H9 (cell line): Measurements from ENCODE around the gene CORO2B. TPM values are rescaled to one million over a fixed set of nuclear protein-coding genes. Genes with fewer than 3 reads are reported as not detected.

ENCODE experiments used
- DNase-seq: peaks from one replicate; pipeline ENCODE4 v3.0.0-alpha.2; 2017
- H2AFZ ChIP-seq: one replicate; pipeline ENCODE4 v1.6.1; 2013; ENCODE audit warnings: mild to moderate bottlenecking, low read length, control low read depth, moderate library complexity
- H2AK5ac ChIP-seq: 2 replicates; pipeline ENCODE4 v1.6.1; 2013; ENCODE audit warnings: low read length, control low read depth, mixed read lengths; ENCODE audit not compliant: insufficient read length
- H2BK120ac ChIP-seq: one replicate; pipeline ENCODE4 v1.6.1; 2013; ENCODE audit warnings: low read depth, mild to moderate bottlenecking, low read length, control low read depth, inconsistent platforms; ENCODE audit not compliant: poor library complexity, severe bottlenecking
- H2BK12ac ChIP-seq: 2 replicates; pipeline ENCODE4 v1.6.1; 2013; ENCODE audit warnings: low read length, control low read depth, mixed read lengths, low read depth; ENCODE audit not compliant: insufficient read length
- H2BK15ac ChIP-seq: 2 replicates; pipeline ENCODE4 v1.6.1; 2013; ENCODE audit warnings: low read depth, low read length, control low read depth
- H2BK20ac ChIP-seq: one replicate; pipeline ENCODE4 v1.6.1; 2013; ENCODE audit warnings: low read depth, mild to moderate bottlenecking, low read length, control low read depth, inconsistent platforms; ENCODE audit not compliant: poor library complexity, severe bottlenecking
- H2BK5ac ChIP-seq: 2 replicates; pipeline ENCODE4 v1.6.1; 2013; ENCODE audit warnings: low read length, control low read depth, mixed read lengths; ENCODE audit not compliant: insufficient read length
- H3K14ac ChIP-seq: 2 replicates; pipeline ENCODE4 v1.6.1; 2013; ENCODE audit warnings: low read length, control low read depth; ENCODE audit not compliant: insufficient read depth
- H3K18ac ChIP-seq: 2 replicates; pipeline ENCODE4 v1.6.1; 2013; ENCODE audit warnings: low read depth, mild to moderate bottlenecking, mixed read lengths, low read length, control low read depth; ENCODE audit not compliant: insufficient read length
- H3K23ac ChIP-seq: 2 replicates; pipeline ENCODE4 v1.6.1; 2013; ENCODE audit warnings: low read length, control low read depth, mixed read lengths, low read depth; ENCODE audit not compliant: insufficient read length
- H3K23me2 ChIP-seq: 2 replicates; pipeline ENCODE4 v1.6.1; 2013; ENCODE audit warnings: low read depth, mild to moderate bottlenecking, mixed read lengths, low read length, control low read depth; ENCODE audit not compliant: insufficient read length, poor library complexity, severe bottlenecking
- H3K27ac ChIP-seq: 2 replicates; pipeline ENCODE4 v1.5.1; 2013; ENCODE audit warnings: low read length, control low read depth, mixed read lengths, low read depth; ENCODE audit not compliant: insufficient read length
- H3K27me3 ChIP-seq: 2 replicates; pipeline ENCODE4 v1.6.1; 2013; ENCODE audit warnings: low read length, control low read depth, inconsistent platforms; ENCODE audit not compliant: insufficient read depth
- H3K4ac ChIP-seq: 2 replicates; pipeline ENCODE4 v1.6.1; 2013; ENCODE audit warnings: low read depth, mild to moderate bottlenecking, control low read depth, inconsistent platforms, low read length, moderate library complexity
- H3K4me1 ChIP-seq: 2 replicates; pipeline ENCODE4 v1.6.1; 2013; ENCODE audit warnings: low read length, control low read depth, inconsistent platforms; ENCODE audit not compliant: insufficient read depth
- H3K4me2 ChIP-seq: 2 replicates; pipeline ENCODE4 v1.6.1; 2013; ENCODE audit warnings: low read length, control low read depth, mixed read lengths; ENCODE audit not compliant: insufficient read length, insufficient read depth
- H3K56ac ChIP-seq: 2 replicates; pipeline ENCODE4 v1.6.1; 2013; ENCODE audit warnings: low read depth, mild to moderate bottlenecking, mixed read lengths, low read length, control low read depth; ENCODE audit not compliant: insufficient read length
- H3K79me1 ChIP-seq: 2 replicates; pipeline ENCODE4 v1.6.1; 2013; ENCODE audit warnings: low read depth, mild to moderate bottlenecking, moderate library complexity, low read length, control low read depth, inconsistent platforms; ENCODE audit not compliant: insufficient read depth, poor library complexity, severe bottlenecking
- H3K79me2 ChIP-seq: 2 replicates; pipeline ENCODE4 v1.6.1; 2013; ENCODE audit warnings: low read length, control low read depth, inconsistent platforms; ENCODE audit not compliant: insufficient read depth
- H3K9ac ChIP-seq: 2 replicates; pipeline ENCODE4 v1.6.1; 2013; ENCODE audit warnings: low read length, control low read depth, mixed read lengths; ENCODE audit not compliant: insufficient read length; ENCODE audit errors: extremely low read depth
- H3K9me3 ChIP-seq: one replicate; pipeline ENCODE4 v1.6.1; 2013; ENCODE audit warnings: low read depth, low read length, inconsistent platforms; ENCODE audit not compliant: control insufficient read depth
- H3T11ph ChIP-seq: one replicate; pipeline ENCODE4 v1.6.1; 2013; ENCODE audit warnings: mild to moderate bottlenecking, low read length, control low read depth, inconsistent platforms
- H4K20me1 ChIP-seq: one replicate; pipeline ENCODE4 v1.6.1; 2013; ENCODE audit not compliant: control insufficient read depth, insufficient read length, insufficient read depth
- H4K5ac ChIP-seq: 2 replicates; pipeline ENCODE4 v1.6.1; 2013; ENCODE audit warnings: low read depth, mild to moderate bottlenecking, mixed read lengths, low read length, control low read depth; ENCODE audit not compliant: insufficient read length
- H4K8ac ChIP-seq: replicated peaks from 2 replicates; pipeline ENCODE4 v1.6.1; 2013; ENCODE audit warnings: low read length, control low read depth, mixed read lengths, low read depth; ENCODE audit not compliant: insufficient read length
- H4K91ac ChIP-seq: 2 replicates; pipeline ENCODE4 v1.6.1; 2013; ENCODE audit warnings: low read depth, mild to moderate bottlenecking, moderate library complexity, mixed read lengths, low read length, control low read depth; ENCODE audit not compliant: insufficient read length
- H3K27ac Mint-ChIP-seq, 3 experiments: 2 replicates in 2 of 3; 3 replicates in 1 of 3; pipeline ENCODE4 v1.8.0; 2020 to 2021; ENCODE audit warnings: mixed read lengths in 3 of 3, mild to moderate bottlenecking in 1 of 3, moderate library complexity in 1 of 3
- H3K27me3 Mint-ChIP-seq: 2 replicates; pipeline ENCODE4 v1.8.0; 2021; ENCODE audit warnings: low read depth, mild to moderate bottlenecking, moderate library complexity, mixed read lengths
- H3K36me3 Mint-ChIP-seq, 3 experiments: 2 replicates in 2 of 3; 3 replicates in 1 of 3; pipeline ENCODE4 v1.8.0; 2020 to 2021; ENCODE audit warnings: low read depth in 3 of 3, mixed read lengths in 3 of 3; ENCODE audit not compliant: insufficient read depth in 1 of 3
- H3K4me1 Mint-ChIP-seq, 2 experiments: 2 replicates each; pipeline ENCODE4 v1.8.0; 2020; ENCODE audit warnings: mixed read lengths in 2 of 2
- H3K4me3 Mint-ChIP-seq, 2 experiments: 2 replicates in 1 of 2; 3 replicates in 1 of 2; pipeline ENCODE4 v1.8.0; 2020 to 2021; ENCODE audit warnings: mild to moderate bottlenecking in 2 of 2, mixed read lengths in 2 of 2, moderate library complexity in 1 of 2
- H3K9me3 Mint-ChIP-seq, 2 experiments: 2 replicates in 1 of 2; 3 replicates in 1 of 2; pipeline ENCODE4 v1.8.0; 2020; ENCODE audit warnings: mild to moderate bottlenecking in 2 of 2, mixed read lengths in 2 of 2, moderate library complexity in 1 of 2
- CTCF ChIP-seq: fragments of 200-600 bp; sonication (generic); conservative IDR thresholded peaks from 3 replicates; pipeline ENCODE4 v1.8.0; 2021; ENCODE audit warnings: antibody characterized with exemption, mild to moderate bottlenecking
- WGBS: extraction: QIAGEN DNeasy Blood & Tissue Kit; methylation state at CpG from one replicate; pipeline ENCODE4 v1.1.7; 2013; ENCODE audit warnings: missing lambda C conversion rate, low lambda C conversion rate, mixed read lengths; ENCODE audit not compliant: insufficient read length; ENCODE audit errors: extremely low coverage; 5-methylcytosine and 5-hydroxymethylcytosine counted together
- total RNA-seq: library from RNA; stranded (reverse); gene quantifications from 2 replicates; pipeline ENCODE4 v1.2.1, GENCODE V29; 2021

The CORO2B gene
- total RNA-seq, 1 experiment from 2014 or later, result 3.1 TPM

DNA sequence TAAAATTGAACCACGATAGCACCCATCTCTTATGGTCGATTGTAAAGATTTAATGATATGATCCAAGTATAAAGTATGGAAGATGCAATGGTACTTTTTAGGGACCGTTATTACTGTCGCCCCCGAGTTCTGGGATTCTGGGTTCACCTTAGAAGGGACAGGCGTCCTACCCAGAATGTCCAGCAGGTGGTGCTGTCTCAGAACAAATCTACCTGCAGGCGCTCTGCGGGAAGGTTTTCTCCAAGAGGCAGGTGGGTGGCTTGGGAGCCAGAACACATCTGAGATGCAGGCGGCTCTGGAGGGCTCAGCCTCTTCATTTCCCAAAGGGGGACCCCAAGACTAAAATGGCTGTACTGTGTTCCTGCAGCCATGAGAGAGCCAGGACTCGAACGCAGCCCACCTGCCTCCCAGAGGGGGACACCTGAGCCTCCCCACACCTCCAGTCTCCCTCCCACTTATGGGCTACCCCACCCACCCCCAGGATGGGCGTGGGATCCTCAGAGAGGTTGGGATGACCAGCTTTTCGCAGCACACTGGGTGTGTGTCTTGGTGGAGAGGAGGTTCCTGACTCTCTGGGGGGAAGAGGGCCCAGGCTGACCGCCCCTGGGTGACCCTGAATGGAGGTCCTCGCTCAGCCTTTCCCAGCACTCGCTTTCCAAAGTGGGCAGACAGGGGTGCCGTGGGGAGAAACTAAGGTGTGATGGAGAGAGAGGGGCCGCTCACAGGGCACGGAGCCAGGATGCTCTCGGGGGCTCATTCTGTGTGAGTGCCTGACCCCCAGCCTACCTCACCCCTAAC, 28.1 kb upstream of the CORO2B start:
- no CpG with 5 or more reads among the region's 20 CpGs for WGBS
- peaks cover 0 to 3% of the 10 kb centered on the region in 2 experiments; a peak in 1 of 5 replicates for H3K9me3 Mint-ChIP-seq
- H3K27ac Mint-ChIP-seq, result no peak overlapping the region
- Histone ChIP-seq H3K4ac (no peak overlapping the region), H3K56ac (no peak overlapping the region), H2AK5ac (no peak overlapping the region), H3K27me3 (no peaks in the 10 kb centered on the region), H2BK5ac (no peak overlapping the region), H3K79me2 (no peaks in the 10 kb centered on the region), H3K27ac (no peak overlapping the region), H3K23me2 (no peaks in the 10 kb centered on the region), H4K8ac (no peak overlapping the region), H2BK20ac (no peak overlapping the region), H3T11ph (no peak overlapping the region), H3K79me1 (no peaks in the 10 kb centered on the region), H3K9me3 (no peaks in the 10 kb centered on the region), H2BK15ac (no peak overlapping the region), H3K14ac (no peak overlapping the region; the same call in 1 of the 2 replicates), H2BK120ac (no peak overlapping the region), H4K5ac (no peak overlapping the region), H2BK12ac (no peak overlapping the region), H3K9ac (no peak overlapping the region), H3K18ac (no peak overlapping the region), H4K91ac (no peak overlapping the region), H2AFZ (no peak overlapping the region), H4K20me1 (no peaks in the 10 kb centered on the region), H3K4me1 (no peaks in the 10 kb centered on the region), H3K23ac (no peak overlapping the region), H3K4me2 (no peak overlapping the region)
- DNase-seq, result peak; percentile 78
- TF ChIP-seq CTCF, result peak; percentile 96
- H3K27me3 Mint-ChIP-seq, result peaks cover 17% of the 10 kb centered on the region
- no peak overlapping the region for H3K4me3 Mint-ChIP-seq
- H3K4me1 Mint-ChIP-seq, result peaks cover 3 to 5% of the 10 kb centered on the region in 2 experiments
- no peaks in the 10 kb centered on the region; a peak in 1 of 7 replicates for H3K36me3 Mint-ChIP-seq
